ENCODE data around the gene ENSA.

- TF ChIP-seq CTCF (IDR thresholded peaks at IDR 0.05) = no peak
- TF ChIP-seq POLR2AphosphoS5 (IDR thresholded peaks at IDR 0.05) = no peak
Observed at GRCh38 chr1:150661156-150661555, 31.7 kb upstream of the ENSA start.

All from sigmoid colon (tissue), 4 donors.